HepG2 (cell line): ENCODE measurements around the gene CEP131. TPM values are rescaled to one million over a fixed set of nuclear protein-coding genes. Genes with fewer than 3 reads are reported as not detected.

ENCODE experiments used
- ATAC-seq: fragments of 200-7000 bp; cut with Tn5 transposase; 3 replicates; pipeline ENCODE4 v1.9.1; 2020; ENCODE audit warnings: mild to moderate bottlenecking, moderate library complexity
- BruUV-seq: library from RNA; stranded (reverse); fragments of 400-500 nt; replicated peaks from 2 replicates; lab custom pipeline; 2021; lab: Mats Ljungman, UMichigan
- CTCF ChIA-PET: fragments of 300-600 bp; formaldehyde crosslinking; extraction: SDS; loops from one replicate; lab custom pipeline; 2021; ENCODE audit warnings: low total read pairs, inconsistent platforms, low intra/inter-chr PET ratio; lab: Yijun Ruan, JAX
- POLR2A ChIA-PET: fragments of 350-600 bp; sonication (Branson Sonifier 250); formaldehyde crosslinking; loops from one replicate; lab custom pipeline; 2020; ENCODE audit warnings: antibody characterized with exemption, inconsistent platforms; lab: Yijun Ruan, JAX
- DNase-seq: peaks from one replicate; pipeline ENCODE4 v3.0.0-alpha.2; 2015; ENCODE audit warnings: low spot score
- FAIRE-seq: peaks from 3 replicates; lab custom pipeline; 2011; peaks lifted over from hg19 to GRCh38; lab: Jason Lieb, UNC
- H2AFZ ChIP-seq: one replicate; pipeline ENCODE4 v1.6.1; 2011; ENCODE audit warnings: low read length, inconsistent platforms
- H3K27ac ChIP-seq: fragments of 300-600 bp; 3 replicates; pipeline ENCODE4 v1.8.0; 2011; ENCODE audit warnings: mixed run types, mild to moderate bottlenecking, mixed read lengths, low read length, inconsistent platforms; ENCODE audit not compliant: insufficient read depth; ENCODE audit errors: extremely low read length
- H3K27me3 ChIP-seq, 2 experiments: fragments of 200-600 bp in 1 of 2; 2 replicates in 1 of 2; 3 replicates in 1 of 2; pipeline versions ENCODE4 v1.6.0 to v1.8.0; 2011; ENCODE audit warnings: low read length in 2 of 2, mild to moderate bottlenecking in 2 of 2, moderate library complexity in 2 of 2, inconsistent platforms in 1 of 2; ENCODE audit not compliant: insufficient read depth in 2 of 2, control insufficient read depth in 1 of 2
- H3K36me3 ChIP-seq, 2 experiments: fragments of 200-600 bp in 1 of 2; replicated peaks in 1 of 2; 2 replicates in 1 of 2; 3 replicates in 1 of 2; pipeline versions ENCODE4 v1.5.1 to v1.8.0; 2011; ENCODE audit warnings: low read length in 2 of 2, inconsistent platforms in 1 of 2; ENCODE audit not compliant: insufficient read depth in 2 of 2, control insufficient read depth in 1 of 2
- H3K4me1 ChIP-seq: 2 replicates; pipeline ENCODE4 v1.5.1; 2012; ENCODE audit warnings: low read length, inconsistent platforms; ENCODE audit not compliant: insufficient read depth
- H3K4me2 ChIP-seq: 2 replicates; pipeline ENCODE4 v1.6.0; 2011; ENCODE audit warnings: low read depth, low read length, inconsistent platforms
- H3K4me3 ChIP-seq, 3 experiments: fragments of 200-600 bp in 1 of 3; sonication (generic), shearing (Covaris generic) in 1 of 3; replicated peaks in 1 of 3; 2 replicates each; pipeline ENCODE4 v1.5.1; 2011 to 2016; ENCODE audit warnings: low read length in 3 of 3, inconsistent platforms in 2 of 3, low read depth in 2 of 3, mild to moderate bottlenecking in 2 of 3, control low read depth in 1 of 3, mixed read lengths in 1 of 3; ENCODE audit not compliant: insufficient read depth in 1 of 3
- H3K79me2 ChIP-seq: one replicate; pipeline ENCODE4 v1.6.1; 2011; ENCODE audit warnings: low read length, inconsistent platforms; ENCODE audit not compliant: insufficient read depth
- H3K9ac ChIP-seq: 2 replicates; pipeline ENCODE4 v1.6.0; 2011; ENCODE audit warnings: mild to moderate bottlenecking, low read depth, low read length, inconsistent platforms; ENCODE audit not compliant: insufficient read depth
- H3K9me3 ChIP-seq: 2 replicates; pipeline ENCODE4 v1.5.1; 2012; ENCODE audit warnings: mild to moderate bottlenecking, low read length
- H4K20me1 ChIP-seq: 2 replicates; pipeline ENCODE4 v1.6.0; 2011; ENCODE audit warnings: inconsistent platforms, mild to moderate bottlenecking, low read length, moderate library complexity; ENCODE audit not compliant: insufficient read depth
- ATM ChIP-seq: fragments of 450-650 bp; IDR thresholded peaks from 2 replicates; pipeline ENCODE4 v1.7.1; 2017; ENCODE audit warnings: mild to moderate bottlenecking, borderline replicate concordance
- MXD4 ChIP-seq: IDR thresholded peaks from 2 replicates; pipeline ENCODE4 v1.6.1; 2016; ENCODE audit warnings: mild to moderate bottlenecking, missing biosample characterization, missing genetic modification reagents
- NR2C2 ChIP-seq: sonication (generic); formaldehyde crosslinking; IDR thresholded peaks from 2 replicates; pipeline ENCODE4 v1.4.0; 2020; ENCODE audit warnings: missing genetic modification reagents, mild to moderate bottlenecking, moderate library complexity, borderline replicate concordance
- ZFP41 ChIP-seq: sonication (generic); formaldehyde crosslinking; IDR thresholded peaks from 2 replicates; pipeline ENCODE4 v1.4.0; 2020; ENCODE audit warnings: mild to moderate bottlenecking, missing genetic modification reagents, borderline replicate concordance
- ZNF264 ChIP-seq: sonication (generic); formaldehyde crosslinking; IDR thresholded peaks from 2 replicates; pipeline ENCODE4 v1.4.0; 2020; ENCODE audit warnings: missing genetic modification reagents
- WGBS: methylation state at CpG from one replicate; pipeline ENCODE4 v1.1.6; 2017; ENCODE audit warnings: low lambda C conversion rate; 5-methylcytosine and 5-hydroxymethylcytosine counted together
- in situ Hi-C: cut with HindIII; loops from 2 replicates; pipeline ENCODE4 v1.10.0; 2017; ENCODE audit warnings: low pct_unique_long_range_greater_than_20kb; ENCODE audit not compliant: extremely low pct_ligation_motif_present
- intact Hi-C: fragments of 100-400 bp; cut with micrococcal nuclease; formaldehyde crosslinking; loops from one replicate; pipeline ENCODE4 v1.10.0; 2022; ENCODE audit not compliant: unreplicated experiment
- polyA plus RNA-seq, 8 experiments: library from polyadenylated mRNA; depleted of rRNA in 3 of 8; stranded (reverse) in 7 of 8; unstranded in 1 of 8; fragments of >200 nt; fragmentation: Illumina TruSeq in 4 of 8; extraction: Trizol in 4 of 8; gene quantifications; 2 replicates each; pipeline versions ENCODE4 v1.2.1 to v1.2.3, GENCODE V29; 2011 to 2016; ENCODE audit warnings: low read depth in 4 of 8, missing spikeins in 1 of 8, mixed read lengths in 1 of 8; ENCODE audit not compliant: insufficient read depth in 1 of 8
- total RNA-seq, 5 experiments: library from RNA; depleted of rRNA; stranded (reverse); fragments of >200 nt; fragmentation: Illumina TruSeq; extraction: Trizol; gene quantifications; 2 replicates each; pipeline ENCODE4 v1.2.3, GENCODE V29; 2016; ENCODE audit warnings: low read depth in 1 of 5
- TF ChIP-seq, protein P1 (sequence below): sonication (generic); formaldehyde crosslinking; IDR thresholded peaks from 2 replicates; pipeline ENCODE4 v1.5.0; 2020; ENCODE audit warnings: missing genetic modification reagents
- TF ChIP-seq, protein P2 (sequence below): sonication (generic); formaldehyde crosslinking; IDR thresholded peaks from 2 replicates; pipeline ENCODE4 v1.4.0; 2020; ENCODE audit warnings: mild to moderate bottlenecking, missing genetic modification reagents
- TF ChIP-seq, protein P3 (sequence below): sonication (generic); formaldehyde crosslinking; IDR thresholded peaks from 2 replicates; pipeline ENCODE4 v1.4.0; 2020; ENCODE audit warnings: missing genetic modification reagents
- TF ChIP-seq, protein P4 (sequence below): sonication (generic); formaldehyde crosslinking; IDR thresholded peaks from 2 replicates; pipeline ENCODE4 v1.4.0; 2020; ENCODE audit warnings: missing genetic modification reagents, borderline replicate concordance

The CEP131 gene
- total and polyA plus RNA-seq, 2 of the 13 experiments (the other 11 are each of a cell fraction or from before 2014, with no cell fraction given) = 5.0 to 16.8 TPM

DNA sequence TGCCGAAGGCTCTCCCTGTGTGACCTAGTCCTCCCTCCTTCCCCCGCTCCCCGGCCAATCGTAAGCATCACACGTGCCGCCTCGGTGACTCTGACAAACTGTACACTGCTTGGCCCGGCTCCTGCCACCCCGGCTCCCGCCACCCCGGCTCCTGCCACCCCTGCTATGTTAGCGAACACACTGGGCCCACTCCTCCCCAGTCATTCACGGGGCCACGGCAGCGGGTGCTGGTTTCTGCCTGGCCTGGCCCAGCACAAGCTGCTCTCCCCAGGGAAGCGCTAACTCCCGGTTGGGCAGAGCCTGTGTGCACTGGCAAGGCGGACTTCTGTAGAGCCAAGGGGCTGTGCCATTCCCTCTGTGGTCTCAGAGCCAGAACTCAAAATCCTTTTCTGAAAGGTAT is 38.3 kb upstream of the CEP131 start:
- in situ Hi-C loops (no loop called here), intact Hi-C loops (no loop called here)
- H4K20me1 ChIP-seq = no peaks in the 10 kb centered on the region
- peaks cover 39 to 72% of the 10 kb centered on the region in 2 experiments; a peak in 4 of 5 replicates for H3K36me3 ChIP-seq
- H3K9me3 ChIP-seq = no peaks in the 10 kb centered on the region
- no TSS peak for BruUV-seq
- H3K4me3 ChIP-seq = no peak overlapping the region
- H3K4me2 ChIP-seq = no peak overlapping the region
- ATAC-seq (no peak), DNase-seq (no peak), FAIRE-seq (no peak)
- no peaks in the 10 kb centered on the region for H3K4me1 ChIP-seq
- H3K27me3 ChIP-seq = no peaks in the 10 kb centered on the region
- ChIA-PET CTCF (no interaction called here), POLR2A (no interaction called here)
- no peaks in the 10 kb centered on the region for H3K79me2 ChIP-seq
- TF ChIP-seq MXD4 (CRISPR knock-in tag) = no peak
- no peak for TF ChIP-seq NR2C2 (CRISPR knock-in tag)
- TF ChIP-seq, protein P1, sequence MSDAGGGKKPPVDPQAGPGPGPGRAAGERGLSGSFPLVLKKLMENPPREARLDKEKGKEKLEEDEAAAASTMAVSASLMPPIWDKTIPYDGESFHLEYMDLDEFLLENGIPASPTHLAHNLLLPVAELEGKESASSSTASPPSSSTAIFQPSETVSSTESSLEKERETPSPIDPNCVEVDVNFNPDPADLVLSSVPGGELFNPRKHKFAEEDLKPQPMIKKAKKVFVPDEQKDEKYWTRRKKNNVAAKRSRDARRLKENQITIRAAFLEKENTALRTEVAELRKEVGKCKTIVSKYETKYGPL (CRISPR knock-in tag) = no peak
- no peak for TF ChIP-seq ZFP41 (CRISPR knock-in tag)
- TF ChIP-seq, protein P2, sequence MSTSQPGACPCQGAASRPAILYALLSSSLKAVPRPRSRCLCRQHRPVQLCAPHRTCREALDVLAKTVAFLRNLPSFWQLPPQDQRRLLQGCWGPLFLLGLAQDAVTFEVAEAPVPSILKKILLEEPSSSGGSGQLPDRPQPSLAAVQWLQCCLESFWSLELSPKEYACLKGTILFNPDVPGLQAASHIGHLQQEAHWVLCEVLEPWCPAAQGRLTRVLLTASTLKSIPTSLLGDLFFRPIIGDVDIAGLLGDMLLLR = no peak
- TF ChIP-seq, protein P3, sequence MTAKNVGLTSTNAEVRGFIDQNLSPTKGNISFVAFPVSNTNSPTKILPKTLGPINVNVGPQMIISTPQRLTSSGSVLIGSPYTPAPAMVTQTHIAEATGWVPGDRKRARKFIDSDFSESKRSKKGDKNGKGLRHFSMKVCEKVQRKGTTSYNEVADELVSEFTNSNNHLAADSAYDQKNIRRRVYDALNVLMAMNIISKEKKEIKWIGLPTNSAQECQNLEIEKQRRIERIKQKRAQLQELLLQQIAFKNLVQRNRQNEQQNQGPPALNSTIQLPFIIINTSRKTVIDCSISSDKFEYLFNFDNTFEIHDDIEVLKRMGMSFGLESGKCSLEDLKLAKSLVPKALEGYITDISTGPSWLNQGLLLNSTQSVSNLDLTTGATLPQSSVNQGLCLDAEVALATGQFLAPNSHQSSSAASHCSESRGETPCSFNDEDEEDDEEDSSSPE (CRISPR knock-in tag) = no peak
- no peak for TF ChIP-seq ATM
- TF ChIP-seq, protein P4, sequence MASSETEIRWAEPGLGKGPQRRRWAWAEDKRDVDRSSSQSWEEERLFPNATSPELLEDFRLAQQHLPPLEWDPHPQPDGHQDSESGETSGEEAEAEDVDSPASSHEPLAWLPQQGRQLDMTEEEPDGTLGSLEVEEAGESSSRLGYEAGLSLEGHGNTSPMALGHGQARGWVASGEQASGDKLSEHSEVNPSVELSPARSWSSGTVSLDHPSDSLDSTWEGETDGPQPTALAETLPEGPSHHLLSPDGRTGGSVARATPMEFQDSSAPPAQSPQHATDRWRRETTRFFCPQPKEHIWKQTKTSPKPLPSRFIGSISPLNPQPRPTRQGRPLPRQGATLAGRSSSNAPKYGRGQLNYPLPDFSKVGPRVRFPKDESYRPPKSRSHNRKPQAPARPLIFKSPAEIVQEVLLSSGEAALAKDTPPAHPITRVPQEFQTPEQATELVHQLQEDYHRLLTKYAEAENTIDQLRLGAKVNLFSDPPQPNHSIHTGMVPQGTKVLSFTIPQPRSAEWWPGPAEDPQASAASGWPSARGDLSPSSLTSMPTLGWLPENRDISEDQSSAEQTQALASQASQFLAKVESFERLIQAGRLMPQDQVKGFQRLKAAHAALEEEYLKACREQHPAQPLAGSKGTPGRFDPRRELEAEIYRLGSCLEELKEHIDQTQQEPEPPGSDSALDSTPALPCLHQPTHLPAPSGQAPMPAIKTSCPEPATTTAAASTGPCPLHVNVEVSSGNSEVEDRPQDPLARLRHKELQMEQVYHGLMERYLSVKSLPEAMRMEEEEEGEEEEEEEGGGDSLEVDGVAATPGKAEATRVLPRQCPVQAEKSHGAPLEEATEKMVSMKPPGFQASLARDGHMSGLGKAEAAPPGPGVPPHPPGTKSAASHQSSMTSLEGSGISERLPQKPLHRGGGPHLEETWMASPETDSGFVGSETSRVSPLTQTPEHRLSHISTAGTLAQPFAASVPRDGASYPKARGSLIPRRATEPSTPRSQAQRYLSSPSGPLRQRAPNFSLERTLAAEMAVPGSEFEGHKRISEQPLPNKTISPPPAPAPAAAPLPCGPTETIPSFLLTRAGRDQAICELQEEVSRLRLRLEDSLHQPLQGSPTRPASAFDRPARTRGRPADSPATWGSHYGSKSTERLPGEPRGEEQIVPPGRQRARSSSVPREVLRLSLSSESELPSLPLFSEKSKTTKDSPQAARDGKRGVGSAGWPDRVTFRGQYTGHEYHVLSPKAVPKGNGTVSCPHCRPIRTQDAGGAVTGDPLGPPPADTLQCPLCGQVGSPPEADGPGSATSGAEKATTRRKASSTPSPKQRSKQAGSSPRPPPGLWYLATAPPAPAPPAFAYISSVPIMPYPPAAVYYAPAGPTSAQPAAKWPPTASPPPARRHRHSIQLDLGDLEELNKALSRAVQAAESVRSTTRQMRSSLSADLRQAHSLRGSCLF = no peak
- no peak for TF ChIP-seq ZNF264 (CRISPR knock-in tag)
- no peak overlapping the region for H2AFZ ChIP-seq
- no peak overlapping the region for H3K9ac ChIP-seq
- no peak overlapping the region for H3K27ac ChIP-seq
- WGBS = 96% methylated on average over 18 of the region's 18 CpGs
